Skin epidermis (tissue), 12 donors: ENCODE measurements around the gene SLC39A3.

ENCODE experiments used
- H3K27ac ChIP-seq, 21 experiments: fragments of 200-600 bp; sonication (generic) in 11 of 21; one replicate each; pipeline ENCODE4 v1.5.0; 2020; ENCODE audit warnings: mild to moderate bottlenecking in 3 of 21, inconsistent platforms in 2 of 21, moderate library complexity in 2 of 21
- H3K4me3 ChIP-seq, 7 experiments: fragments of 200-600 bp; sonication (generic) in 2 of 7; one replicate each; pipeline ENCODE4 v1.5.0; 2020; ENCODE audit warnings: inconsistent platforms in 2 of 7, mild to moderate bottlenecking in 2 of 7, moderate library complexity in 1 of 7

The SLC39A3 gene

DNA sequence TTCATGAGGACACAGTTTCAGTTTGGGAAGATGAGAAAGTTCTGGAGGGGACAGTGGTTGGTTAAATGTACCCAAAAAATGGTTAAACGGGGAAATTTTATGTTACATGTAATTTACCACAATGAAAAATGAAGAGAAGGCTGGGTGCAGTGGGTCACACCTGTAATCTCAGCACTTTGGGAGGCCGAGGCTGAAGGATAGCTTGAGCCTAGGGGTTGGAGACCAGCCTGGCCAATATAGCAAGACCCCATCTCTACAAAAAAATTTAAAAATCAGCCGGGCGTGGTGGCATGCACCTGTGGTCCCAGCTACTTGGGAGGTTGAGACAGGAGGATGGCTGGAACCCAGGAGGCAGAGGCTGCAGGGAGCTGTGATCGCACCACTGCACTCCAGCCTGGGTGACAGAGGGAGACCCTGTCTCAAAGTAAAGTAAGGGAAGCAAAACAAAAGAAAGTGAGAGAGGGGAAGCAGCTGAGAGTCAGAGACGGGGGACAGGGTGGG is 54.6 kb downstream of the SLC39A3 start:
- H3K27ac ChIP-seq = peak overlapping the region in 1 of 21 experiments; percentile 49
- no peak overlapping the region for H3K4me3 ChIP-seq

- Histone ChIP-seq H3K27ac (peak overlapping the region in 1 of 21 experiments; percentile 14), H3K4me3 (no peak overlapping the region)
These were observed 56.3 kb downstream of the SLC39A3 start for GRCh38 chr19:2683430-2684003.
